H1 (cell line): ENCODE measurements around the gene SVOPL. TPM values are rescaled to one million over a fixed set of nuclear protein-coding genes. Genes with fewer than 3 reads are reported as not detected.

ENCODE experiments used
- CTBP2 ChIP-seq: IDR thresholded peaks from 2 replicates; pipeline ENCODE4 v1.7.0; 2011; ENCODE audit warnings: borderline replicate concordance, mild to moderate bottlenecking, moderate library complexity, mixed read lengths, low read length; ENCODE audit not compliant: insufficient read depth, insufficient read length
- TEAD4 ChIP-seq: IDR thresholded peaks from 2 replicates; pipeline ENCODE4 v1.6.1; 2012; ENCODE audit warnings: low read depth, low read length, inconsistent platforms, mixed read lengths
- polyA plus RNA-seq, 7 experiments: library from polyadenylated mRNA; depleted of rRNA in 3 of 7; stranded (reverse) in 5 of 7; unstranded in 2 of 7; fragments of >200 nt in 5 of 7; fragments of 200-250 nt in 2 of 7; gene quantifications; 1 replicate in 5 of 7; 2 replicates in 1 of 7; 4 replicates in 1 of 7; pipeline versions ENCODE4 v1.2.1 to v1.2.3, GENCODE V29; 2011 to 2013; ENCODE audit warnings: missing spikeins in 2 of 7, mixed read lengths in 2 of 7
- total RNA-seq: library from RNA; stranded (reverse); fragmentation: NEBNext Ultra II Directional; extraction: Animal tissue kit (Norgen Biotek cat#: 25700); gene quantifications from 2 replicates; pipeline ENCODE4 v1.2.1, GENCODE V29; 2021

Gene SVOPL
- total and polyA plus RNA-seq, 2 of the 8 experiments (the other 6 are each of a cell fraction or from before 2014, with no cell fraction given): 1.1 to 1.4 TPM

DNA sequence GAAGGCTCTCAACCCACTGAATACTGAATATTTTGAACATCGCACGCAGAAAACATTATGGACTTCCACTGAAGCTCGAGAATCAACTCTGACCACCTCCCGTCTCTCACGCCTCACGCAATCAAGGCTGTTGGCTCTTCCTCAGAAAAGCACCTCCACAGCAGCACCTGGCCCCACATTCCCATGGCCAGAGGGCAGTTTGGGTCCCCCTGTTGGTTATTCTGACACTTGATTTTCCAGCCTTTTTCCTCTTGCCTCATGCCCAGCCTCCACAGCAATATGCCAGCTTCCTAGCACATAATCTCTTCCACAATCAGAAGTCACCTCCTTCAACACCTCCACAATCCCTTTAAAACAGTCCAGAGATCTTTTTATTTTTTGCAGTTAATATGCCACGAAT, 55.9 kb downstream of the SVOPL start (continued):
- TF ChIP-seq CTBP2 (no peak), TEAD4 (0 out of 2 replicates have a peak, but pooled peaks have one; percentile 67)
